GM23248 (cell line): ENCODE measurements around the gene SDK2. TPM values are rescaled to one million over a fixed set of nuclear protein-coding genes. Genes with fewer than 3 reads are reported as not detected.

Source experiments
- DNase-seq: peaks from one replicate; pipeline ENCODE4 v3.0.0-alpha.2; 2015
- H2AFZ ChIP-seq: fragments of 200-600 bp; sonication (generic); 2 replicates; pipeline ENCODE4 v1.6.1; 2016; ENCODE audit warnings: antibody characterized with exemption
- H3F3A ChIP-seq: fragments of 200-600 bp; sonication (generic); 2 replicates; pipeline ENCODE4 v1.6.1; 2016; ENCODE audit warnings: mild to moderate bottlenecking, antibody characterized with exemption, mixed run types; ENCODE audit not compliant: insufficient read depth
- H3K27ac ChIP-seq: fragments of 200-600 bp; sonication (generic); 2 replicates; pipeline ENCODE4 v1.5.1; 2016; ENCODE audit warnings: mild to moderate bottlenecking
- H3K27me3 ChIP-seq: fragments of 200-600 bp; sonication (generic); replicated peaks from 2 replicates; pipeline ENCODE4 v1.6.1; 2016; ENCODE audit warnings: mild to moderate bottlenecking; ENCODE audit not compliant: insufficient read depth
- H3K36me3 ChIP-seq: fragments of 200-600 bp; sonication (generic); 2 replicates; pipeline ENCODE4 v1.6.1; 2016; ENCODE audit warnings: low read depth, mild to moderate bottlenecking
- H3K4me1 ChIP-seq: fragments of 200-600 bp; sonication (generic); 2 replicates; pipeline ENCODE4 v1.6.1; 2016; ENCODE audit warnings: mild to moderate bottlenecking; ENCODE audit not compliant: insufficient read depth
- H3K4me2 ChIP-seq: fragments of 200-600 bp; sonication (generic); one replicate; pipeline ENCODE4 v1.6.1; 2016; ENCODE audit warnings: mild to moderate bottlenecking; ENCODE audit not compliant: unreplicated experiment
- H3K4me3 ChIP-seq: fragments of 200-600 bp; sonication (generic); 2 replicates; pipeline ENCODE4 v1.5.1; 2016; ENCODE audit warnings: mild to moderate bottlenecking
- H3K79me2 ChIP-seq: fragments of 200-600 bp; sonication (generic); 2 replicates; pipeline ENCODE4 v1.6.1; 2016; ENCODE audit warnings: mild to moderate bottlenecking; ENCODE audit not compliant: insufficient read depth
- H3K9ac ChIP-seq: fragments of 200-600 bp; sonication (generic); 2 replicates; pipeline ENCODE4 v1.6.1; 2016; ENCODE audit warnings: mild to moderate bottlenecking
- H3K9me2 ChIP-seq: fragments of 200-600 bp; sonication (generic); 2 replicates; pipeline ENCODE4 v1.6.1; 2016; ENCODE audit warnings: mixed run types, mild to moderate bottlenecking, moderate library complexity; ENCODE audit not compliant: insufficient read depth
- H3K9me3 ChIP-seq: fragments of 200-600 bp; sonication (generic); one replicate; pipeline ENCODE4 v1.6.1; 2017; ENCODE audit warnings: low read depth
- H4K20me1 ChIP-seq: fragments of 200-600 bp; sonication (generic); 2 replicates; pipeline ENCODE4 v1.6.0; 2016; ENCODE audit not compliant: insufficient read depth
- EZH2 ChIP-seq: fragments of 200-600 bp; sonication (generic); IDR thresholded peaks from 2 replicates; pipeline ENCODE4 v1.6.1; 2018; ENCODE audit warnings: antibody characterized with exemption, mild to moderate bottlenecking; ENCODE audit not compliant: insufficient read depth, poor library complexity, severe bottlenecking
- EZH2phosphoT487 ChIP-seq: fragments of 200-600 bp; sonication (generic); IDR thresholded peaks from 2 replicates; pipeline ENCODE4 v1.6.1; 2018; ENCODE audit warnings: antibody characterized with exemption, moderate library complexity, mild to moderate bottlenecking, low read depth; ENCODE audit not compliant: insufficient read depth
- WGBS, 2 experiments: methylation state at CpG; one replicate each; pipeline ENCODE4 v1.1.6; 2015 to 2017; ENCODE audit warnings: low lambda C conversion rate in 2 of 2, low coverage in 1 of 2; ENCODE audit errors: missing lambda C conversion rate in 2 of 2; 5-methylcytosine and 5-hydroxymethylcytosine counted together
- in situ Hi-C: fragments of 300-500 bp; cut with MboI; formaldehyde crosslinking; loops from 2 replicates; pipeline ENCODE4 v1.15.0; 2020
- polyA plus RNA-seq: library from polyadenylated mRNA; unstranded; fragments of >200 nt; fragmentation: Nextera tagmentation; extraction: Ambion mirVana; gene quantifications from 2 replicates; pipeline ENCODE4 v1.2.1, GENCODE V29; 2016
- total RNA-seq: library from RNA; depleted of rRNA; stranded (reverse); fragments of >200 nt; shearing (Covaris generic); gene quantifications from 2 replicates; pipeline ENCODE4 v1.2.3, GENCODE V29; 2014

SDK2 gene
- total and polyA plus RNA-seq, 2 experiments from 2014 or later: under 0.01 to 0.03 TPM

DNA sequence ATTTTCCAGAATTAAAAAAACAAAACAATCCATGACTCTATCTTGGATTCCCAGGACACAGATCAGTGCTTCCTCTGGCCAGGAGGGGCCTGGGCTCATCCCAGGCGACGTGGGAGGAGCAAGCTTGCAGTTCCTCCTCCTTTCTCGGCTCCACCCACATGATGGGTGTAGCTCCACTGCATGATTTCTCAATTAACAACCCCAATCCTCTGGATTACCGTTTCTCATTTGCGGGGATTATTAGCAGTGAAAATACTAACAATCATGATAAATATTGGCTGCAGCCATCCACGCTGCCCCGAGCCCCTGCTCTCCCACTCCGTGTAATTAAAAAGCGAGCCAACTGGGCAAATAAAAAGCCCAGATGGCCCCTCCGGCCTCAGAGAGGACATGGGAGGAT is 46.4 kb upstream of the SDK2 start:
- WGBS, 2 experiments: 31 to 37% methylated on average over 10 of the region's 10 CpGs
- Histone ChIP-seq H3K9me3 (no peaks in the 10 kb centered on the region), H2AFZ (no peak overlapping the region), H3K36me3 (no peaks in the 10 kb centered on the region), H3K27me3 (no peaks in the 10 kb centered on the region), H3K79me2 (no peaks in the 10 kb centered on the region), H3K4me3 (no peak overlapping the region), H3K9me2 (no peaks in the 10 kb centered on the region), H4K20me1 (no peaks in the 10 kb centered on the region), H3K9ac (no peak overlapping the region), H3K4me2 (no peak overlapping the region), H3K4me1 (no peaks in the 10 kb centered on the region), H3F3A (no peaks in the 10 kb centered on the region), H3K27ac (no peak overlapping the region)
- TF ChIP-seq EZH2phosphoT487 (no peak), EZH2 (no peak)
- DNase-seq: no peak
- in situ Hi-C loops: no loop called here

DNA sequence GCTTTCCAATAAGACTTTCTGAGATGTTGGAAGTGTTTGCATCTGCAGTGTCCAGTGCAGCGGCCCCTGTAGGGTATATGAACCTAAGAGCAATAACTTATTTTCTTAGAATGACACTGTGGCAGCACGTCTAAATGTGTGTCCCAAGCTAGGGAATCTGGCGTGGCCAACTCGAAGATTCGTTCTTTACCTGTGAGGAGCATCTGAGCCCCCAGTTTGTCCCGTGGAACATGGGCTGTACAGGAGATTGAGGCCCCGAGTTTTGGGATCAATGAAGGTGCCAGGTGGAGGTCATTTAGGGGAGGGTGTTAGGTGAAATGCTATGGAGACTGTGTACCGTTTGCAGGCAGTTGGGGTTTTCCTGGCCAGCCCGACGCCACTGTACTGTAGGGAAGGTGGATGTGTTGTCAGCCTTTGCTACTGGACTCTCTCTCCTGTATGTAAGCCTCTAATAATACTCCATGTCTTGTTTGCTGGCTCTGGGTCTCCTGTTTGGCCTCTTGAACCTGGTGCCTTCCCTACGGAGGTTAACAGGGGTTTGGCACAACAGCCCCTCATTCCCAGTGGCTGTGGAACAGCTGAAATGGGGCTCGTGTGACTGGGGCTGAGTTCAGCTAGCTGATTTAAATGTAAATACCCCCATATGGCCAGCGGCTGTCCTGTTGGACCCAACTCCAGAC is 45.5 kb upstream of the SDK2 start:
- Histone ChIP-seq H4K20me1 (no peaks in the 10 kb centered on the region), H3K27ac (no peak overlapping the region), H3F3A (no peaks in the 10 kb centered on the region), H3K4me3 (no peak overlapping the region), H3K4me1 (no peaks in the 10 kb centered on the region), H3K9me3 (no peaks in the 10 kb centered on the region), H3K4me2 (no peak overlapping the region), H3K27me3 (no peaks in the 10 kb centered on the region), H3K79me2 (no peaks in the 10 kb centered on the region), H3K36me3 (no peaks in the 10 kb centered on the region), H3K9me2 (no peaks in the 10 kb centered on the region), H2AFZ (no peak overlapping the region), H3K9ac (no peak overlapping the region)
- 45% methylated on average over 13 of the region's 13 CpGs for WGBS, 2 experiments
- DNase-seq: no peak
- no peak for TF ChIP-seq EZH2
- no peak for TF ChIP-seq EZH2phosphoT487
- in situ Hi-C loops: no loop called here

DNA sequence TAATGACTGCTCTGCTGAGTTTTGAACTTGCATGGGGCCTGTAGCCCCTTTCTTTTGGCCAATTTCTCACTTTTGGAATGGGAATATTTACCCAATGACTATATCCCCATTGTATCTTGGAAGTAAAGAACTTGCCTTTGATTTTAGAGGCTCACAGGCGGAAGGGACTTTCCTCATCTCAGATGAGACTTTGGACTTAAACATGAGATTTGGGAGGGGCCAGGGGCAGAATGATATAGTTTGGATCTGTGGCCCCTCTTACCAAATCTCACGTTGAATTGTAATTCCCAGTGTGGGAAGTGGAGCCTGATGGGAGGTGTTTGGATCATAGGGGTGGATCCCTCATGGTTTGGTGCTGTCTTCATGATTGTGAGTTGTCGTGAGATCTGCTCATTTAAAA is 42.7 kb upstream of the SDK2 start:
- H4K20me1 ChIP-seq: no peaks in the 10 kb centered on the region
- WGBS, 2 experiments: 27 to 32% methylated on average over 3 of the region's 3 CpGs
- H3K9me2 ChIP-seq: no peaks in the 10 kb centered on the region
- H3K27ac ChIP-seq: no peak overlapping the region
- no peak overlapping the region for H2AFZ ChIP-seq
- DNase-seq: no peak
- no peaks in the 10 kb centered on the region for H3K36me3 ChIP-seq
- H3K9ac ChIP-seq: no peak overlapping the region
- H3K4me3 ChIP-seq: no peak overlapping the region
- H3F3A ChIP-seq: no peaks in the 10 kb centered on the region
- no peak for TF ChIP-seq EZH2phosphoT487
- no peak for TF ChIP-seq EZH2
- no peaks in the 10 kb centered on the region for H3K9me3 ChIP-seq
- in situ Hi-C loops: no loop called here
- H3K4me1 ChIP-seq: no peaks in the 10 kb centered on the region
- H3K79me2 ChIP-seq: no peaks in the 10 kb centered on the region
- H3K4me2 ChIP-seq: no peak overlapping the region
- H3K27me3 ChIP-seq: no peaks in the 10 kb centered on the region

DNA sequence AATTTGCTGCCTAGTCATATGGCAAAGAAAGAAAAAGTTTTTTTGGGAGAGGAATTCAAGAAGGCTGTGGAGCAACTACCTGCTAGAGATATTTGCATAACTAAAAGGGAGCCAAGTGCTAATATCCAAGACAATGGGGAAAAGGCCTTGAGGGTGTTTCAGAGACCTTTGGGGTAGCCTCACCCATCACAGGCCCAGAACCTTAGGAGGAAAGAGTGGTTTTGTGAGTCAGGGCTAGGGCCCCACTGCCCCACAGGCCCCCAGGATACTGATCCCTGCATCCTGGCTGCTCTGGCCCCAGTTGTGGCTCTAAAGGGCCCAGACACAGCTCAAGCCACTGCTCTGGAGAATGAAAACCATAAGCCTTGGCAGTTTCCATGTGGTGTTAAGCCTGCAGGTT is 41.9 kb upstream of the SDK2 start:
- no peaks in the 10 kb centered on the region for H3K36me3 ChIP-seq
- no peaks in the 10 kb centered on the region for H3K79me2 ChIP-seq
- H4K20me1 ChIP-seq: no peaks in the 10 kb centered on the region
- no peak for DNase-seq
- no peak overlapping the region for H2AFZ ChIP-seq
- no peaks in the 10 kb centered on the region for H3K9me3 ChIP-seq
- no peaks in the 10 kb centered on the region for H3K27me3 ChIP-seq
- H3K4me1 ChIP-seq: no peaks in the 10 kb centered on the region
- H3K4me2 ChIP-seq: no peak overlapping the region
- no peak overlapping the region for H3K4me3 ChIP-seq
- H3K9me2 ChIP-seq: no peaks in the 10 kb centered on the region
- no peak overlapping the region for H3K9ac ChIP-seq
- no peaks in the 10 kb centered on the region for H3F3A ChIP-seq
- no peak for TF ChIP-seq EZH2
- TF ChIP-seq EZH2phosphoT487: no peak
- in situ Hi-C loops: no loop called here
- no peak overlapping the region for H3K27ac ChIP-seq

DNA sequence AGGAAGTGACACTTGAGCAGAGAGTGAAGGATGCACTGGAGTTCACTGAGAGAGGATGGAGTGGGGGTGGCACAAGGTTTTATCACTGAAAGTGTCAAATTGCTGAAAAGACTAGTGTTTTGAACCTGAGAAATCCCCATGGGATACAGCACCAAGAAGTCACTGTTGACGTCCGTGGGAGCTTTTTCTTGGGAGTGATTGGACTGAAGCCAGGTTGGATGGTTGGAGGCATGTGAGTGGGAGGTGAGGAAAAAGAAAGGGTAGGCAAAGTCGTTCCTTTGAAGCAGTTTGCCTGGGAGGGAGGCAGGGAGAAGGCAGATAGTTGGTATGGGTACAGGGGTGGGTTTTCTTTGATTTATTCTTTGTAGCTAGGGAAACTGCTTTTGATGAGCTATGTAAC is 39.9 kb upstream of the SDK2 start:
- 3 to 9% methylated on average over 3 of the region's 3 CpGs for WGBS, 2 experiments
- in situ Hi-C loops: no loop called here

More for the DNA sequence above, 39.9 kb upstream of the SDK2 start:
- DNase-seq: no peak
- H3K9me3 ChIP-seq: no peaks in the 10 kb centered on the region
- no peaks in the 10 kb centered on the region for H4K20me1 ChIP-seq
- H3K27ac ChIP-seq: no peak overlapping the region
- no peak overlapping the region for H3K4me2 ChIP-seq
- H3K9ac ChIP-seq: no peak overlapping the region
- no peak overlapping the region for H3K4me3 ChIP-seq
- no peaks in the 10 kb centered on the region for H3F3A ChIP-seq
- H3K79me2 ChIP-seq: no peaks in the 10 kb centered on the region
- no peaks in the 10 kb centered on the region for H3K27me3 ChIP-seq
- no peaks in the 10 kb centered on the region for H3K4me1 ChIP-seq
- no peak overlapping the region for H2AFZ ChIP-seq
- H3K9me2 ChIP-seq: no peaks in the 10 kb centered on the region
- no peaks in the 10 kb centered on the region for H3K36me3 ChIP-seq
- no peak for TF ChIP-seq EZH2
